Activated naive CD4-positive, alpha-beta T cell treated with anti-CD3 and anti-CD28 coated beads, Interleukin-2, amount 10 ng/mL, durations not matched to agents 7 days and 5 days (primary cell): ENCODE data around the gene ATG16L2.
"Not testable (repeated sequence)": the region's sequence is repeated elsewhere in the genome, so short reads cannot be mapped to it uniquely, and the experiment has no call there.

ENCODE experiments used
- CTCF ChIA-PET: fragments of 350-600 bp; sonication (Branson Sonifier 250); formaldehyde crosslinking; loops from one replicate; lab custom pipeline; 2021; ENCODE audit warnings: antibody characterized with exemption; lab: Charles Lee
- DNase-seq: peaks from one replicate; pipeline ENCODE4 v3.0.0-alpha.2; 2020
- H3K27ac Mint-ChIP-seq: one replicate; pipeline ENCODE4 v1.8.0; 2021; ENCODE audit warnings: mild to moderate bottlenecking, moderate library complexity, mixed read lengths
- H3K27me3 Mint-ChIP-seq: one replicate; pipeline ENCODE4 v1.8.0; 2021; ENCODE audit warnings: mild to moderate bottlenecking, mixed read lengths
- H3K36me3 Mint-ChIP-seq: one replicate; pipeline ENCODE4 v1.8.0; 2021; ENCODE audit warnings: mixed read lengths
- H3K4me1 Mint-ChIP-seq: one replicate; pipeline ENCODE4 v1.8.0; 2021; ENCODE audit warnings: mixed read lengths
- H3K4me3 Mint-ChIP-seq: one replicate; pipeline ENCODE4 v1.8.0; 2021; ENCODE audit warnings: mild to moderate bottlenecking, moderate library complexity, mixed read lengths
- H3K9me3 Mint-ChIP-seq: one replicate; pipeline ENCODE4 v1.8.0; 2021; ENCODE audit warnings: mixed read lengths

The ATG16L2 gene

GRCh38 chr11:72799441-72799840 is 14.8 kb upstream of the ATG16L2 start:
- Mint-ChIP-seq H3K27me3 (no peaks in the 10 kb centered on the region), H3K36me3 (no peaks in the 10 kb centered on the region), H3K27ac (no peak overlapping the region), H3K9me3 (no peaks in the 10 kb centered on the region), H3K4me3 (no peak overlapping the region), H3K4me1 (peaks cover 4% of the 10 kb centered on the region)
- CTCF ChIA-PET, result interaction anchor here (0.6 kb wide), 1 partner anchor 91 kb away, joined by 3 read pairs; no protein-coding TSS in a partner anchor
- DNase-seq, result no peak

- DNase-seq, result no peak
- H3K9me3 Mint-ChIP-seq, result no peaks in the 10 kb centered on the region
- CTCF ChIA-PET, result interaction anchor here (0.8 to 1.3 kb wide), 4 partner anchors 9 to 119 kb away, joined by 3 to 6 read pairs (median 3); partner anchors contain the start of gene STARD10
- peaks cover 5% of the 10 kb centered on the region for H3K4me1 Mint-ChIP-seq
- H3K36me3 Mint-ChIP-seq, result peaks cover 7% of the 10 kb centered on the region
- no peak overlapping the region for H3K27ac Mint-ChIP-seq
- H3K4me3 Mint-ChIP-seq, result no peak overlapping the region
- H3K27me3 Mint-ChIP-seq, result no peaks in the 10 kb centered on the region
These were observed 11.4 kb upstream of the ATG16L2 start for GRCh38 chr11:72802822-72803221.

GRCh38 chr11:72805216-72805615 is 9.0 kb upstream of the ATG16L2 start:
- Mint-ChIP-seq H3K27me3 (no peaks in the 10 kb centered on the region), H3K36me3 (peaks cover 17% of the 10 kb centered on the region), H3K4me1 (peaks cover 10% of the 10 kb centered on the region), H3K4me3 (no peak overlapping the region), H3K9me3 (no peaks in the 10 kb centered on the region), H3K27ac (no peak overlapping the region)
- DNase-seq, result no peak
- CTCF ChIA-PET, result no interaction called here

- Mint-ChIP-seq H3K4me1 (peaks cover 19% of the 10 kb centered on the region), H3K36me3 (peaks cover 22% of the 10 kb centered on the region)
- not testable (repeated sequence) for H3K27me3 Mint-ChIP-seq, H3K9me3 Mint-ChIP-seq, DNase-seq, H3K27ac Mint-ChIP-seq, H3K4me3 Mint-ChIP-seq
- CTCF ChIA-PET, result interaction anchor here (1.9 kb wide), 1 partner anchor 81 kb away, joined by 9 read pairs; no protein-coding TSS in a partner anchor
These were observed 7.8 kb upstream of the ATG16L2 start for GRCh38 chr11:72806378-72806777.

- H3K9me3 Mint-ChIP-seq, result no peaks in the 10 kb centered on the region
- CTCF ChIA-PET, result interaction anchor here (1.2 to 1.9 kb wide), 2 partner anchors 13 to 82 kb away, joined by 3 to 9 read pairs; partner anchors contain the start of gene STARD10
- H3K4me3 Mint-ChIP-seq, result no peak overlapping the region
- DNase-seq, result no peak
- H3K27ac Mint-ChIP-seq, result no peak overlapping the region
- peaks cover 27% of the 10 kb centered on the region for H3K4me1 Mint-ChIP-seq
- H3K27me3 Mint-ChIP-seq, result no peaks in the 10 kb centered on the region
- H3K36me3 Mint-ChIP-seq, result peaks cover 22% of the 10 kb centered on the region
These were observed 7.1 kb upstream of the ATG16L2 start for GRCh38 chr11:72807021-72807693.

GRCh38 chr11:72807792-72808191 is 6.4 kb upstream of the ATG16L2 start:
- H3K27me3 Mint-ChIP-seq, result no peaks in the 10 kb centered on the region
- peaks cover 25% of the 10 kb centered on the region for H3K36me3 Mint-ChIP-seq
- H3K4me3 Mint-ChIP-seq, result no peak overlapping the region
- no peak overlapping the region for H3K27ac Mint-ChIP-seq
- CTCF ChIA-PET, result interaction anchor here (1.2 to 1.9 kb wide), 2 partner anchors 13 to 82 kb away, joined by 3 to 9 read pairs; partner anchors contain the start of gene STARD10
- H3K9me3 Mint-ChIP-seq, result no peaks in the 10 kb centered on the region
- peaks cover 32% of the 10 kb centered on the region for H3K4me1 Mint-ChIP-seq
- DNase-seq, result no peak

- no peaks in the 10 kb centered on the region for H3K9me3 Mint-ChIP-seq
- CTCF ChIA-PET, result interaction anchor here (0.7 to 6.0 kb wide), 4 partner anchors 15 to 83 kb away, joined by 3 to 48 read pairs (median 6); partner anchors contain the start of gene STARD10
- peaks cover 38% of the 10 kb centered on the region for H3K4me1 Mint-ChIP-seq
These were observed 5.8 kb upstream of the ATG16L2 start for GRCh38 chr11:72808331-72808798.

GRCh38 chr11:72811686-72812085 is 2.5 kb upstream of the ATG16L2 start:
- Mint-ChIP-seq H3K36me3 (peaks cover 33% of the 10 kb centered on the region), H3K27ac (peak overlapping the region; percentile 45), H3K4me1 (peaks cover 46% of the 10 kb centered on the region), H3K4me3 (peak overlapping the region; percentile 66)
- H3K9me3 Mint-ChIP-seq, H3K27me3 Mint-ChIP-seq, DNase-seq: not testable (repeated sequence)
- CTCF ChIA-PET, result interaction anchor here (1.0 to 6.0 kb wide), 4 partner anchors 18 to 87 kb away, joined by 3 to 48 read pairs (median 4); partner anchors contain the start of gene STARD10

More at GRCh38 chr11:72808331-72808798, 5.8 kb upstream of the ATG16L2 start:
- H3K36me3 Mint-ChIP-seq, result peaks cover 26% of the 10 kb centered on the region
- DNase-seq, result no peak
- no peaks in the 10 kb centered on the region for H3K27me3 Mint-ChIP-seq
- no peak overlapping the region for H3K27ac Mint-ChIP-seq
- no peak overlapping the region for H3K4me3 Mint-ChIP-seq

GRCh38 chr11:72812604-72812966 is 1.6 kb upstream of the ATG16L2 start:
- peaks cover 51% of the 10 kb centered on the region for H3K4me1 Mint-ChIP-seq

GRCh38 chr11:72812967-72813739 is 1.1 kb upstream of the ATG16L2 start:
- Mint-ChIP-seq H3K27me3 (no peaks in the 10 kb centered on the region), H3K4me3 (peak overlapping the region; percentile 99), H3K27ac (peak overlapping the region; percentile 98), H3K4me1 (peaks cover 54% of the 10 kb centered on the region), H3K36me3 (peaks cover 39% of the 10 kb centered on the region), H3K9me3 (no peaks in the 10 kb centered on the region)
- CTCF ChIA-PET, result interaction anchor here (0.5 to 6.0 kb wide), 17 partner anchors 11 to 367 kb away, joined by 3 to 48 read pairs (median 3); partner anchors contain the start of gene STARD10
- peak; percentile 79 for DNase-seq

More at GRCh38 chr11:72812604-72812966, 1.6 kb upstream of the ATG16L2 start:
- Mint-ChIP-seq H3K27me3 (no peaks in the 10 kb centered on the region), H3K9me3 (no peaks in the 10 kb centered on the region), H3K36me3 (peaks cover 34% of the 10 kb centered on the region), H3K4me3 (peak overlapping the region; percentile 99), H3K27ac (peak overlapping the region; percentile 98)
- CTCF ChIA-PET, result interaction anchor here (0.5 to 6.0 kb wide), 12 partner anchors 10 to 368 kb away, joined by 3 to 48 read pairs (median 4); partner anchors contain the start of gene STARD10
- no peak for DNase-seq

- CTCF ChIA-PET, result interaction anchor here (0.7 to 6.0 kb wide), 14 partner anchors 12 to 364 kb away, joined by 3 to 48 read pairs (median 4); partner anchors contain the start of gene STARD10
- H3K4me3 Mint-ChIP-seq, result peak overlapping the region; percentile 99
- H3K4me1 Mint-ChIP-seq, result peaks cover 53% of the 10 kb centered on the region
- H3K27me3 Mint-ChIP-seq, result no peaks in the 10 kb centered on the region
- DNase-seq, result peak; percentile 85
- peak overlapping the region; percentile 98 for H3K27ac Mint-ChIP-seq
- H3K9me3 Mint-ChIP-seq, result no peaks in the 10 kb centered on the region
- H3K36me3 Mint-ChIP-seq, result peaks cover 40% of the 10 kb centered on the region
These were observed 398 bp upstream of the ATG16L2 start for GRCh38 chr11:72813740-72814285.

- DNase-seq, result no peak
- H3K4me1 Mint-ChIP-seq, result peaks cover 60% of the 10 kb centered on the region
- H3K9me3 Mint-ChIP-seq, result no peaks in the 10 kb centered on the region
- no peaks in the 10 kb centered on the region for H3K27me3 Mint-ChIP-seq
- peaks cover 45% of the 10 kb centered on the region for H3K36me3 Mint-ChIP-seq
- CTCF ChIA-PET, result interaction anchor here (1.0 to 2.2 kb wide), 6 partner anchors 16 to 396 kb away, joined by 3 to 8 read pairs (median 5); partner anchors contain the start of gene STARD10
- H3K27ac Mint-ChIP-seq, result peak overlapping the region; percentile 99
- peak overlapping the region; percentile 99 for H3K4me3 Mint-ChIP-seq
These were observed 953 bp downstream of the ATG16L2 start for GRCh38 chr11:72815110-72815618.

GRCh38 chr11:72816404-72816990 is 2.3 kb downstream of the ATG16L2 start:
- peak overlapping the region; percentile 99 for H3K4me3 Mint-ChIP-seq
- peak overlapping the region; percentile 99 for H3K27ac Mint-ChIP-seq
- no peaks in the 10 kb centered on the region for H3K27me3 Mint-ChIP-seq
- H3K36me3 Mint-ChIP-seq, result peaks cover 51% of the 10 kb centered on the region
- CTCF ChIA-PET, result interaction anchor here (0.7 to 2.2 kb wide), 8 partner anchors 11 to 397 kb away, joined by 3 to 7 read pairs (median 4); partner anchors contain the start of gene STARD10
- no peaks in the 10 kb centered on the region for H3K9me3 Mint-ChIP-seq
- H3K4me1 Mint-ChIP-seq, result peaks cover 59% of the 10 kb centered on the region
- no peak for DNase-seq
